ENCODE results near the gene IL1RAPL2. TPM values are rescaled to one million over a fixed set of nuclear protein-coding genes. Genes with fewer than 3 reads are reported as not detected.

Gene IL1RAPL2
- total RNA-seq, 1 donor from 2014 or later = not detected

GRCh38 chrX:105451401-105451800 lies 885.4 kb downstream of the IL1RAPL2 start:
- no peak for TF ChIP-seq CTCF (IDR thresholded peaks at IDR 0.05)
- Histone ChIP-seq H3K4me1 (no peaks in the 10 kb centered on the region), H3K4me3 (no peak overlapping the region), H3K36me3 (no peaks in the 10 kb centered on the region), H3K27me3 (no peaks in the 10 kb centered on the region), H3K27ac (no peak overlapping the region), H3K9me3 (no peaks in the 10 kb centered on the region)
- DNase-seq = no peak
- ATAC-seq = no peak
- intact Hi-C loops (cut with DNase I) = no loop called here

GRCh38 chrX:105458846-105459245 lies 892.8 kb downstream of the IL1RAPL2 start:
- intact Hi-C loops (cut with DNase I) = no loop called here

GRCh38 chrX:105460376-105460775 lies 894.4 kb downstream of the IL1RAPL2 start:
- TF ChIP-seq CTCF (IDR thresholded peaks at IDR 0.05) = no peak
- Histone ChIP-seq H3K36me3 (no peaks in the 10 kb centered on the region), H3K27ac (no peak overlapping the region), H3K27me3 (no peaks in the 10 kb centered on the region), H3K4me3 (no peak overlapping the region), H3K9me3 (no peaks in the 10 kb centered on the region), H3K4me1 (no peaks in the 10 kb centered on the region)
- ATAC-seq = no peak
- DNase-seq = no peak
- intact Hi-C loops (cut with DNase I) = no loop called here

More at GRCh38 chrX:105458846-105459245, 892.8 kb downstream of the IL1RAPL2 start:
- no peak for TF ChIP-seq CTCF (IDR thresholded peaks at IDR 0.05)
- Histone ChIP-seq H3K4me3 (no peak overlapping the region), H3K27ac (no peak overlapping the region), H3K27me3 (no peaks in the 10 kb centered on the region), H3K36me3 (no peaks in the 10 kb centered on the region), H3K4me1 (no peaks in the 10 kb centered on the region), H3K9me3 (no peaks in the 10 kb centered on the region)
- ATAC-seq (no peak), DNase-seq (no peak)

- H3K27ac ChIP-seq = no peak overlapping the region
- no peaks in the 10 kb centered on the region for H3K27me3 ChIP-seq
- intact Hi-C loops (cut with DNase I) = no loop called here
- H3K4me1 ChIP-seq = no peaks in the 10 kb centered on the region
- no peak for TF ChIP-seq CTCF (IDR thresholded peaks at IDR 0.05)
- ATAC-seq (no peak), DNase-seq (no peak)
- no peaks in the 10 kb centered on the region for H3K9me3 ChIP-seq
- no peak overlapping the region for H3K4me3 ChIP-seq
- no peaks in the 10 kb centered on the region for H3K36me3 ChIP-seq
Measured at GRCh38 chrX:105461016-105461415, 895.0 kb downstream of the IL1RAPL2 start.

- Histone ChIP-seq H3K4me1 (no peaks in the 10 kb centered on the region), H3K9me3 (no peaks in the 10 kb centered on the region), H3K4me3 (no peak overlapping the region), H3K27ac (no peak overlapping the region), H3K27me3 (no peaks in the 10 kb centered on the region), H3K36me3 (no peaks in the 10 kb centered on the region)
- no peak for DNase-seq
- intact Hi-C loops (cut with DNase I) = no loop called here
- no peak for ATAC-seq
- no peak for TF ChIP-seq CTCF (IDR thresholded peaks at IDR 0.05)
Measured at GRCh38 chrX:105462186-105462585, 896.2 kb downstream of the IL1RAPL2 start.

GRCh38 chrX:105463473-105463872 lies 897.5 kb downstream of the IL1RAPL2 start:
- Histone ChIP-seq H3K4me3 (no peak overlapping the region), H3K27me3 (no peaks in the 10 kb centered on the region), H3K9me3 (no peaks in the 10 kb centered on the region), H3K27ac (no peak overlapping the region), H3K36me3 (no peaks in the 10 kb centered on the region), H3K4me1 (no peaks in the 10 kb centered on the region)
- intact Hi-C loops (cut with DNase I) = no loop called here
- DNase-seq (no peak), ATAC-seq (no peak)
- no peak for TF ChIP-seq CTCF (IDR thresholded peaks at IDR 0.05)
